ENCODE results near the gene STARD8.

- TF ChIP-seq YY1 (IDR thresholded peaks at IDR 0.05; ENCODE audit: insufficient read depth, insufficient read length) (no peak), ZNF274 (IDR thresholded peaks at IDR 0.05; ENCODE audit: low read depth, low read length) (no peak), SUZ12 (IDR thresholded peaks at IDR 0.05; ENCODE audit: extremely low read depth, insufficient read depth, insufficient read length) (no peak)
These were observed 64.4 kb downstream of the STARD8 start for GRCh38 chrX:68711845-68712244.

Data from NT2/D1 (cell line).